Left lobe of liver (tissue), 2 donors: Measurements from ENCODE around the gene TSPY2. TPM values are rescaled to one million over a fixed set of nuclear protein-coding genes. Genes with fewer than 3 reads are reported as not detected.
"Not testable (repeated sequence)": the region's sequence is repeated elsewhere in the genome, so short reads cannot be mapped to it uniquely, and the experiment has no call there.

ENCODE experiments used
- ATAC-seq: fragments of 200-7000 bp; cut with Tn5 transposase; one replicate; pipeline ENCODE4 v1.9.1; 2020; ENCODE audit warnings: mild to moderate bottlenecking, moderate library complexity
- DNase-seq: peaks from one replicate; pipeline ENCODE4 v3.0.0-alpha.2; 2020; ENCODE audit warnings: low spot score
- total RNA-seq: library from RNA; stranded (reverse); gene quantifications from one replicate; pipeline ENCODE4 v1.2.1, GENCODE V29; 2021
- donor health status: DM: no; HTN: no; CAD: no; lungs with moderate emphysema.
- donor health status: DM: no; HTN: yes; CAD: no.

Gene TSPY2
- not detected for total RNA-seq

DNA sequence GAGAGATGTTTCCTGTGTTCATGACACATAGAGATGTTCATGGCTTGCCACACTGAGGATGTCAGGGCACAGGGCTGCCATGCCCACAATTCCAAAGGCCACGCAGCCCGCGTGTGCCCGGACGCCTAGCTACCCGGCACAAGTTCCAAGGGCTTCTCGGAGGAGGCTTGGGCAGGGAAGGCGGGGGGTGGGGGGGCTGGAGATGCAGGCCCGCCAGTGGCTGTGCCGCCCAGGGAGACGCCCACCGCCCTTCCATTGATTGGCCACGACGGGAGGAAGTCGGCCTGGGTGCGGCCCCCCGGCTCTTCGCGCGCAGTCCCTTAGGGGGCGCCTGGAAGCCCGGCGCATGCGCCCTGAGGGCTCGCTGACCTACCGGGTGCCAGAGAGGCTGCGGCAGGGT, at the start of gene TSPY2:
TSS of gene TSPY2 (plus strand) at position 301 of the 400 bp plus-strand sequence. CDS start at position 347, 46 bp downstream.
- ATAC-seq, DNase-seq: not testable (repeated sequence)

GRCh38 chrY:6209565-6209964, 36.5 kb upstream of the TSPY2 start:
- not testable (repeated sequence) for ATAC-seq, DNase-seq

- not testable (repeated sequence) for ATAC-seq, DNase-seq
Observed at GRCh38 chrY:6217045-6217444, 29.0 kb upstream of the TSPY2 start.

DNA sequence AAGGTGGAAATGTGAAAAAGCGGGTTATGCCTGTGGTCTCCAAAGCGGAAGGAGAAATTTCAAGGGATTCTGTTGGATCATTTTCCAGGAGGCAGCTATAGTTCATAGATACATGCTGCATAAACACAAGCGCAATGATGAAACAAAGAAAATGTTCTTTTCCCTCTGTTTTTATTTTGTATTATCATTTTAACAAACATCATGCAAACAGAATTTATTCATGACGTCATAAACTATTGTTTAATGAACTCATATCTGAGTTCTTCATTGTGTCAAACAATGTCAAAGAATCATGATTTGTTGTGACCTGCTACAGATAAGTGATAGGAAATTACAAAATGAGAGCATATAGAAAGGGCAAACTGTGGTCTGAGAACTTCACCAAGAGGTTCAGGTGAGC, 23.8 kb downstream of the TSPY2 start:
- ATAC-seq: not testable (repeated sequence)

More for the DNA sequence above, 23.8 kb downstream of the TSPY2 start:
- DNase-seq: not testable (repeated sequence)
